Neural progenitor cell (in vitro differentiated cells): Measurements from ENCODE around the gene MMD.

Source experiments
- EZH2 ChIP-seq: fragments of 200-600 bp; sonication (generic); IDR thresholded peaks from 2 replicates; pipeline ENCODE4 v1.6.1; 2017; ENCODE audit warnings: antibody characterized with exemption, mild to moderate bottlenecking, moderate library complexity
- TF ChIP-seq, protein P1 (sequence below): fragments of 200-600 bp; sonication (generic); IDR thresholded peaks from 2 replicates; pipeline ENCODE4 v1.5.1; 2017; ENCODE audit warnings: antibody characterized with exemption, mild to moderate bottlenecking

DNA sequence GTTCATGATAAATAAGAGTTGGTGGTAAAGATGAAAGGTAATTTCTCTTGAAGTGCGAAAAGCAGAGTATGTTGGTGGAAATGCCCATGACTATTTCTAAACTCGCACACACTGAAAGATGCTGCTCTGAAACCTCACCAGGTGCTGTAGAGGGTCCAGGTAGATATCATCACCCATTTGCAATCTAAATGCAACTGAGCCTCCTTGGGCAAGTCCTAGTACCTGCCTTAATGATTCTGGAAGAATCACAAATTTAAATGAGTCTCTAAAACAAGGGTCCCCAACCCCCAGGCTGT, 5.9 kb upstream of the MMD start:
- TF ChIP-seq, protein P1, sequence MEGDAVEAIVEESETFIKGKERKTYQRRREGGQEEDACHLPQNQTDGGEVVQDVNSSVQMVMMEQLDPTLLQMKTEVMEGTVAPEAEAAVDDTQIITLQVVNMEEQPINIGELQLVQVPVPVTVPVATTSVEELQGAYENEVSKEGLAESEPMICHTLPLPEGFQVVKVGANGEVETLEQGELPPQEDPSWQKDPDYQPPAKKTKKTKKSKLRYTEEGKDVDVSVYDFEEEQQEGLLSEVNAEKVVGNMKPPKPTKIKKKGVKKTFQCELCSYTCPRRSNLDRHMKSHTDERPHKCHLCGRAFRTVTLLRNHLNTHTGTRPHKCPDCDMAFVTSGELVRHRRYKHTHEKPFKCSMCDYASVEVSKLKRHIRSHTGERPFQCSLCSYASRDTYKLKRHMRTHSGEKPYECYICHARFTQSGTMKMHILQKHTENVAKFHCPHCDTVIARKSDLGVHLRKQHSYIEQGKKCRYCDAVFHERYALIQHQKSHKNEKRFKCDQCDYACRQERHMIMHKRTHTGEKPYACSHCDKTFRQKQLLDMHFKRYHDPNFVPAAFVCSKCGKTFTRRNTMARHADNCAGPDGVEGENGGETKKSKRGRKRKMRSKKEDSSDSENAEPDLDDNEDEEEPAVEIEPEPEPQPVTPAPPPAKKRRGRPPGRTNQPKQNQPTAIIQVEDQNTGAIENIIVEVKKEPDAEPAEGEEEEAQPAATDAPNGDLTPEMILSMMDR, result no peak
- TF ChIP-seq EZH2, result no peak
